HT1080 (cell line): ENCODE results near the gene ZNF565. TPM values are rescaled to one million over a fixed set of nuclear protein-coding genes. Genes with fewer than 3 reads are reported as not detected.
"Not testable (repeated sequence)": the region's sequence is repeated elsewhere in the genome, so short reads cannot be mapped to it uniquely, and the experiment has no call there.

Source experiments
- DNase-seq: peaks from one replicate; pipeline ENCODE4 v3.0.0-alpha.2; 2015; ENCODE audit warnings: low read depth
- total RNA-seq: library from RNA; depleted of rRNA; stranded (reverse); fragments of >200 nt; shearing (Covaris generic); gene quantifications from 2 replicates; pipeline ENCODE4 v1.2.3, GENCODE V29; 2014

The ZNF565 gene
- total RNA-seq, 1 experiment from 2014 or later = 2.2 TPM

DNA sequence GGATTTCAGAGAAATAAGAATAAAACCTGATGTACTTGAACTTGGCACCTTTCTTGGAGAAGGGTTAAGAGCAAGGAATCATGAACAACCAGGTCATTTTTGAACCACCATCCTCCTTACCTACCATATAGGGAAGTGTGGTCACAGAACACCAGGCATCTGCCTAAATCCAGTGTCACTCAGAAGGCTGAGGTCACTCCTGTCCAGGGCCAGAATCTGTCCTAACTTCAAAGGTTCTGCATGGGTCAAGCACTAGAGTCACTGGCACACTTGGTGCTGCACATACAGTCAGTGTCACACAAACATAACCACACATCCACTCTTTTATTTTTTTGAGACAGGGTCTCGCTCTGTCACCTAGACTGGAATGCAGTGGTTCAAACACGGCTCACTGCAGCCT lies 1.6 kb downstream of the ZNF565 start:
- DNase-seq = no peak

DNA sequence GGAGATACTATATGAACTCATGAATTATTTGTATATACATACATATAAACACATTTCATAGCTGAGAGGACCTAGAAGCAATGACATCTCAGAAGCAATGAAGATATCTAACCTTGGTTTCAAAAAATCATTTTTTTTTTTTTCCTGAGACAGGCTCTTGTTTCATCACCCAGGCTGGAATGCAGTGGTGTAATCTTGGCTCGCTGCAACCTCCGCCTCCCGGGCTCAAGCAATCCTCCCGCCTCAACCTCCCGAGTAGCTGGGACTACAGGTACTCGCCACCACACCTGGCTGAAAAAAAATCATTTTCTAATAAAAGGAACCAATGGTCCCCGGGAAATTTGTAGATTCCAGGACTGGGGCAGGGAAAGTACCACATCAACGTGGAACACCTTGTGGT lies 4.0 kb downstream of the ZNF565 start:
- DNase-seq = no peak

DNA sequence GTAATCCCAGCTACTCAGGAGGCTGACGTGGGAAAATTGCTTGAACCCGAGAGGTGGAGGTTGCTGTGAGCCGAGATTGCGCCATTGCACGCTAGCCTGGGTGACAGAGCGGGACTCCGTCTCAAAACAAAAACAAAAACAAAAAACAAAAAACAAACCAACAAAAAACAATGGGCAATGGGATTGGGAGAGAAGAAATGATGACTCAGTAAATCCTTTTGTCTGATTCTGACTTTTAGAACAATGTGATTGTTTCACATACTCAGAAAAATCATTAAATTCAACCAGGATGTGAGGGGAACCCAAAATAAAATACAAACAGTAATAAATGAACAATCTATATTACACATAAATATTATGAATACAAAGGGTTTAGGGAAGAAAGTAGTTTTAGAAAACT lies 5.1 kb downstream of the ZNF565 start:
- no peak for DNase-seq

GRCh38 chr19:36207605-36208252 lies 6.7 kb downstream of the ZNF565 start:
- DNase-seq = no peak

DNA sequence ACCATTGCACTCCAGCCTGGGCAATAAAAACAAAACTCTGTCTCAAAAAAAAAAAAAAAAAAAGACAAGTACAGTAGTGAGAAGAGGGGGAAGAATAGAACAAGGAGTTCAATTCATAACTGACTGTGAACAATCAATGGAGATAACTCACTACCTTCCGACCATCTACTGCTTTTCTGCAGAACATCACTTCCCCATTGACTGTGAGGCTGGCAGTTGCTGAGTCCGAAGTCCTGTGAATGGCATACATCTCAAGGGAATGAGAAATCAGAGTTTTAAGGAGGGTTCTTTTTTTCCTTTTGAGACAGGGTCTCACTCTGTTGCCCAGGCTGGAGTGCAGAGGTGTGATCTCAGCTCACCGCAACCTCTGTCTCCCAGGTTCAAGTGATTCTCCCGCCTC lies 11.2 kb downstream of the ZNF565 start:
- DNase-seq = no peak

DNA sequence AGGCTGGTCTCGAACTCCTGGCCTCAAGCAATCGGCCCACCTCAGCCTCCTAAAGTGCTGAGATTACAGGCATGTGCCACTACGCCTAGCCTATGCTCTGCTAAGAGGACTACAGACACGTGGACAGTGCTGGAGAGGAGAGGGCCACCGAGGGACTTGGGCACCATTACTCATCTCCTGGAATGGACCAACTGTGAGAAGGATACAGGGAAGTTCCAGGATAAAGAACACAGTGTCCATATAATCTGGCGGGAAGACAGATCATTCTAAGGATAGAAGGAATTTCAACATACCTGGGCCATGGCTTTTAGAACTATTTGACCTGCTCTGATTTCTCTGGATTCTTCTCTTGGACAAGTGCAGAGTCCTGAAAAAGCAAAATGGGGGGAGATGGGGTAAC lies 12.8 kb downstream of the ZNF565 start:
- DNase-seq = no peak

- no peak for DNase-seq
Measured at GRCh38 chr19:36198119-36198518, 16.3 kb downstream of the ZNF565 start.

GRCh38 chr19:36196249-36196648 lies 18.2 kb downstream of the ZNF565 start:
- no peak for DNase-seq

GRCh38 chr19:36186722-36187121 lies 27.7 kb downstream of the ZNF565 start:
- DNase-seq = not testable (repeated sequence)

DNA sequence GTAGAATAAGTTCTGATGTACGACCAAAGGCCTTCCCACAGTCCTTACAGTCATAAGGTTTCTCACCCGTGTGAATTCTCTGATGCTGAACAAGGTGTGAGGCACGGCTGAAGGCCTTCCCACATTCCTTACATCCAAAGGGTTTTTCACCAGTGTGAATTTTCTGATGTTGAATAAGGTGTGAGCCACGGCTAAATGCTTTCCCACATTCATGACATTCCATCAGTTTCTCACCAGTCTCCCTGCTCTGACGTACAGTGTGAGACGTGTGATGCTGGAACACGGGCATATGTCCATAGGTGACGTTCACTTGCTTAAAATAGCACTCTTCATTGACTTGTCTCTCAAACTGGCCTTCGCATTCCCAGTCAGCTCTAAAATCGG lies 31.2 kb downstream of the ZNF565 start:
- no peak for DNase-seq

DNA sequence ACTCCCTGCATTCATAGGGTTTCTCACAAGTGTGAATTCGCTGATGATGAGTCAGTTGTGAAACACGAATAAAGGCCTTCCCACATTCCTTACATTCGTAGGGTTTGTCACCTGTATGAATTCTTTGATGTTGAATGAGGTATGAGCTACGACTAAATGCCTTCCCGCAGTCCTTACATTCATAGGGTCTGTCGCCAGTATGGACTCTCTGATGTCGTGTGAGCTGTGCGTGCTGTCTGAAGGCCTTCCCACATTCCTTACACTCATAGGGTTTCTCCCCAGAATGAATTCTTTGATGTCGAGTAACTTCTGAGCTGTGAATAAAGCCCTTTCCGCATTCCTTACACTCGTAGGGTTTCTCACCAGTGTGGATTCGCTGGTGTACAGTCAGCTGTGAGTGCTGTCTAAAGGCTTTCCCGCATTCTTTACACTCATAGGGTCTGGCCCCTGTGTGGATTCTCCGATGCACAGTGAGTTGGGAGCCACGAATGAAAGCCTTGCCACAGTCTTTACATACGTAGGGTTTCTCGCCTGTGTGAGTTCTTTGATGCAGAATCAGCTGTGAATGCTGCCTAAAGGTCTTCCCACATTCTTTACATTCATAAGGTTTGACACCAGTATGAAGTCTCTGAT lies 31.7 kb downstream of the ZNF565 start:
- DNase-seq = peak; percentile 21

GRCh38 chr19:36179077-36179476 lies 35.4 kb downstream of the ZNF565 start:
- DNase-seq = not testable (repeated sequence)

- DNase-seq = not testable (repeated sequence)
Measured at GRCh38 chr19:36173846-36174245, 40.6 kb downstream of the ZNF565 start.

GRCh38 chr19:36172852-36173251 lies 41.6 kb downstream of the ZNF565 start:
- no peak for DNase-seq

DNA sequence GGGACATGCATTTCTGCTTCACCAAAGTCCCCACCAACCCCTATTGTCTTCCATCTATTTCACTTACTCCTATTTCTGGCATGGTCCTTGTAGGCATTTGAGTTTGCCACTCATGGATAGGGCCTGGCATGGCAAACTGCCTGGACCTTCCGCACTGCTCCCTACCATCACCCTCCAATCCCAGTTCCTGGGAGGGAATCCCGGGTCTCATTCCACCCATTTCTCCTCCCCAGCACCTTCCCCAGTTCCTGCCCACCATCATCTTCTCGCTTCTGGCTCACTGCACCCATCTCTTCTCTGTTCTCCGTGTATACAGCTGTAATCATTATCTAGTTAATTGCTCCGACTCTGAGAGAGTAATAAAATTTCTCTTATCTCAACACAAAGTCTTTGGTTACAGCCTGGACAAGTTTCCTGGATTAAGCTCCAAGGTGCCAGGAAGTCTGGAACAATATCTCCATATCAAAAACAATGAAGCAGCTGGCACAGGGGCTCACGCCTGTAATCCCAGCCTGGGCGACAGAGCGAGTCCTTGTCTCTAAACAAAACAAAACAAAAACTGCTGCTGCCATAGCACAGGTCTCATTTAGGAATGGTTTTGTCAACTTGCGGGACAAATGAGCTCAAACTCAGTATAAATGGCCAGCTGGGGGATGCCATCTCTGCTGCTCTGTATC lies 45.2 kb downstream of the ZNF565 start:
- no peak for DNase-seq

- no peak for DNase-seq
Measured at GRCh38 chr19:36163813-36164212, 50.7 kb downstream of the ZNF565 start.

DNA sequence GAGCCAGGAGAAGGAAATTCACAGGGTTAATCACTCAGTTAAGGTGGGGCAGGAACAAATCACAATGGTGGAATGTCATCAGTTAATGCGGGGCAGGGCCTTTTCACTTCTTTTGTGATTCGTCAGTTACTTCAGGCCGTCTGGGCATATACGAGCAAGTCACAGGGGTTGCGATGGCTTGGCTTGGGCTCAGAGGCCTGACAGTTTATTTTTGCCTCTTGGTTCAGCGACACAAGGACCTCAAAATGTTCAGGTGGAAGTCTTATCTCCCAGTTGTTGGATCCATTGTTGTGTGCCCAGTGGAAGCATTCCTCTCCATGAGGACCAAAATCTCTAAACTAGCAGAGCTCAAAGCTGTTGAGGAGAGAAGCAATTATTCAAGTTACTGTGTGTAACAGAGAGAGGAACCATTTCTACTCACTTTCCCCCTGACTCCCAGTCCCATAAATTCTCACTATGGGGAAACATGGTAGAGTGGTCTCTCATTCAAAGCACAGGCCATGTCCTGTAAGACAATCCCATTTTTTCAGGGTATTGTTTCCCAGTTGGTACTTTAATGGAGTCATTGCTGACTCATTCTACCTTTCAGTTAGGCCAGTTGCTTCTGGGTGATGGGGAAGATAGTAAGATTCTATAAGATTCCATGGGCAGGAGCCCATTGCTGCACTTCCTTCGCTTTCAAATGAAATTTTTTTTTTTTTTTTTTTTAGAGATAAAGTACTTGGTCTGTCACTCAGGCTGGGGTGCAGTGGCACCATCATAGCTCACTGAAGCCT lies 53.5 kb downstream of the ZNF565 start:
- DNase-seq = no peak

- DNase-seq = no peak
Measured at GRCh38 chr19:36153126-36153525, 61.3 kb downstream of the ZNF565 start.

DNA sequence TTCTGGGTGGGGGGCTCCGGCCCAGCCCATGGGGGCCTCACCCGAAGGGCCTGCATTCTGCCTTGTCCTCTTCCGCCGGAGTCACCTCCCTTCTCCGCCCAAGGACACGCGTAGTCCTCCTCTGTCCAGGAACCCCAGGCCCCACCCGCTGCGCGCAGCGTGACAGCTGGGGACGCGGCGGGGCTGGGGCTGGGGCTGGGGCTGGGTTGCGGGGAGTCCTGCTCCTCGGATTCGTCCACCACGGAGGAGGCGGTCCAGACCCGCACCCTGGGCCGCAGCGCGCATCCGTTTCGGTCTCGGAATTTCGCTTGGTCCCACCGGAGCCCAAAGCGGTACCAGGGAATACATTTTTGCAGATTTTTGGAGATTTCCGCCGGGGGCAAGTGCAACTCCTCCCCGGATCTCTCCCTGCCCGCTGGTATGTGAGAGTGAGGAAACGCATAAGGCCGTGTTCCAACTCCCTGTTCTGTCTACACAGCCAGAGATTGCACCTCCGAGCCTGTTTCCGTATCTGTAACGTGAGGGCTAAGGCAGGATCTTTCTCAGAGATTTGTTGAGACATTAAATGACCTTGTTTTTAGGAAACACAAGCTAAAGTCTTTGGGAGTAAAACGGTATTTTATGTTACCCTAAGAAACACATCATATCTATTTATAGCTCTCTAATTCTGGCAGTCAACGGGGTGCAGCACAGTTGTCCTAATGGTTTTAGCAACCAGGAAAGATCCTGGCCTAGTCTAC lies 61.9 kb downstream of the ZNF565 start, which contains the start of gene COX7A1:
COX7A1 (minus strand) TSS at position 96 of the 740 bp plus-strand sequence; CDS start at position 56, 40 bp downstream.
- DNase-seq = no peak

DNA sequence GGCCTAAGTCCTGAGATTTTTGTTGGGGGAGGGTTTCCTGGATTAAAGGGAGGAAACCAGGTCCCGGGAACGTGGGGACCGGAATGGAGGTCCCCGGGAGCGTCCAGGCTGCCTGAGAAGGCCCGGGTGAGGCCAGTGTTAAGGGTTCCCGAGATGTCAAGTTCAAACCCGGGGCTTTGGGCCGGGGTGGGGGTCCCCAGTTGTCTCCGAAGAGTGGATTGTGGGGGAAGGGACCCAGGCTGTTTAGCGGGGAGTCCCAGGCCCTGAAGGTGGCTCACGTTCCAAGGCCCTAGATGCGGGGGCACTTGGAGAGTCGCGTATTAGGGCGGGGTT lies 62.5 kb downstream of the ZNF565 start:
- DNase-seq = no peak
